ENCODE data around the gene LGI2. TPM values are rescaled to one million over a fixed set of nuclear protein-coding genes. Genes with fewer than 3 reads are reported as not detected.

Gene LGI2
- total RNA-seq, 4 donors from 2014 or later: 4.6 to 13.7 (median 9.7) TPM

GRCh38 chr4:24956763-24957162 is 74.0 kb downstream of the LGI2 start:
- peak; percentile 17 for DNase-seq (ENCODE audit: extremely low spot score)
- intact Hi-C loops (cut with DNase I): no loop called here
- Histone ChIP-seq H3K27me3 (no peaks in the 10 kb centered on the region), H3K4me3 (no peak overlapping the region), H3K9me3 (peaks cover 0 to 7% (median 3%) of the 10 kb centered on the region in 4 donors), H3K4me1 (no peaks in the 10 kb centered on the region), H3K27ac (replicated peaks in 1 of 4) (no peak overlapping the region), H3K36me3 (no peaks in the 10 kb centered on the region)
- 95% methylated on average over 2 of the region's 2 CpGs for WGBS
- TF ChIP-seq POLR2AphosphoS5 (IDR thresholded peaks at IDR 0.05): no peak
- no peak for TF ChIP-seq CTCF (IDR thresholded peaks at IDR 0.05)
- TF ChIP-seq EP300 (IDR thresholded peaks at IDR 0.05): no peak
- no peak for TF ChIP-seq POLR2A (IDR thresholded peaks at IDR 0.05; ENCODE audit: low read depth)

GRCh38 chr4:24956091-24956490 is 74.7 kb downstream of the LGI2 start:
- H3K27ac ChIP-seq (replicated peaks in 1 of 4): no peak overlapping the region
- no peak overlapping the region for H3K4me3 ChIP-seq
- H3K27me3 ChIP-seq: no peaks in the 10 kb centered on the region
- TF ChIP-seq EP300 (IDR thresholded peaks at IDR 0.05): no peak
- no peak for TF ChIP-seq POLR2A (IDR thresholded peaks at IDR 0.05; ENCODE audit: low read depth)
- no peak for TF ChIP-seq CTCF (IDR thresholded peaks at IDR 0.05)
- TF ChIP-seq POLR2AphosphoS5 (IDR thresholded peaks at IDR 0.05): no peak
- no peaks in the 10 kb centered on the region for H3K4me1 ChIP-seq
- no peak for DNase-seq (ENCODE audit: extremely low spot score)
- intact Hi-C loops (cut with DNase I): no loop called here
- H3K36me3 ChIP-seq: no peaks in the 10 kb centered on the region
- H3K9me3 ChIP-seq: peaks cover 0 to 7% (median 3%) of the 10 kb centered on the region in 4 donors
- whole genome bisulfite sequencing: 95% methylated on average over 2 of the region's 2 CpGs

- peaks cover 0 to 7% (median 3%) of the 10 kb centered on the region in 4 donors for H3K9me3 ChIP-seq
- no peaks in the 10 kb centered on the region for H3K4me1 ChIP-seq
- no peaks in the 10 kb centered on the region for H3K36me3 ChIP-seq
- intact Hi-C loops (cut with DNase I): no loop called here
- TF ChIP-seq POLR2A (IDR thresholded peaks at IDR 0.05; ENCODE audit: low read depth): no peak
- no peak for TF ChIP-seq CTCF (IDR thresholded peaks at IDR 0.05)
- TF ChIP-seq POLR2AphosphoS5 (IDR thresholded peaks at IDR 0.05): no peak
- no peak for TF ChIP-seq EP300 (IDR thresholded peaks at IDR 0.05)
- DNase-seq (ENCODE audit: extremely low spot score): peak; percentile 3
- H3K27ac ChIP-seq (replicated peaks in 1 of 4): no peak overlapping the region
- H3K27me3 ChIP-seq: no peaks in the 10 kb centered on the region
- H3K4me3 ChIP-seq: no peak overlapping the region
- WGBS: 86% methylated on average over 4 of the region's 4 CpGs
Measured at GRCh38 chr4:24952667-24953066, 78.1 kb downstream of the LGI2 start.

- TF ChIP-seq POLR2A (IDR thresholded peaks at IDR 0.05; ENCODE audit: low read depth) (no peak), CTCF (IDR thresholded peaks at IDR 0.05) (no peak), EP300 (IDR thresholded peaks at IDR 0.05) (no peak), POLR2AphosphoS5 (IDR thresholded peaks at IDR 0.05) (no peak)
Measured at GRCh38 chr4:24949970-24950369, 80.8 kb downstream of the LGI2 start.

More at GRCh38 chr4:24949970-24950369, 80.8 kb downstream of the LGI2 start:
- Histone ChIP-seq H3K27ac (replicated peaks in 1 of 4) (no peak overlapping the region), H3K9me3 (peaks cover 0 to 7% (median 3%) of the 10 kb centered on the region in 4 donors), H3K27me3 (no peaks in the 10 kb centered on the region), H3K36me3 (no peaks in the 10 kb centered on the region), H3K4me3 (no peak overlapping the region), H3K4me1 (no peaks in the 10 kb centered on the region)
- DNase-seq (ENCODE audit: extremely low spot score): no peak
- intact Hi-C loops (cut with DNase I): no loop called here

Other genes starting within 250 kb of the LGI2 start
- 1,000 to 10,000 TPM in 1 of 4 donors, 100 to 1,000 TPM in 3; 404 to 1,012 (median 570) TPM for gene SOD3, start 235.4 kb downstream of the LGI2 start, total RNA-seq
- 10 to 100 TPM; 21.0 to 37.9 (median 34.0) TPM for gene CCDC149, start 117.9 kb downstream of the LGI2 start, total RNA-seq
- gene SEPSECS, start 129.5 kb upstream of the LGI2 start, total RNA-seq: 1 to 10 TPM; 3.8 to 6.2 (median 4.0) TPM
- gene PI4K2B, start 203.1 kb upstream of the LGI2 start, total RNA-seq: 10 to 100 TPM in 3 of 4 donors, 1 to 10 TPM in 1; 9.0 to 16.2 (median 12.9) TPM

All from esophagus muscularis mucosa (tissue), 4 donors.